Measurements from ENCODE around the gene AFDN. TPM values are rescaled to one million over a fixed set of nuclear protein-coding genes. Genes with fewer than 3 reads are reported as not detected.

AFDN gene
- polyA plus RNA-seq, 2 donors: 91.7 to 124 TPM

DNA sequence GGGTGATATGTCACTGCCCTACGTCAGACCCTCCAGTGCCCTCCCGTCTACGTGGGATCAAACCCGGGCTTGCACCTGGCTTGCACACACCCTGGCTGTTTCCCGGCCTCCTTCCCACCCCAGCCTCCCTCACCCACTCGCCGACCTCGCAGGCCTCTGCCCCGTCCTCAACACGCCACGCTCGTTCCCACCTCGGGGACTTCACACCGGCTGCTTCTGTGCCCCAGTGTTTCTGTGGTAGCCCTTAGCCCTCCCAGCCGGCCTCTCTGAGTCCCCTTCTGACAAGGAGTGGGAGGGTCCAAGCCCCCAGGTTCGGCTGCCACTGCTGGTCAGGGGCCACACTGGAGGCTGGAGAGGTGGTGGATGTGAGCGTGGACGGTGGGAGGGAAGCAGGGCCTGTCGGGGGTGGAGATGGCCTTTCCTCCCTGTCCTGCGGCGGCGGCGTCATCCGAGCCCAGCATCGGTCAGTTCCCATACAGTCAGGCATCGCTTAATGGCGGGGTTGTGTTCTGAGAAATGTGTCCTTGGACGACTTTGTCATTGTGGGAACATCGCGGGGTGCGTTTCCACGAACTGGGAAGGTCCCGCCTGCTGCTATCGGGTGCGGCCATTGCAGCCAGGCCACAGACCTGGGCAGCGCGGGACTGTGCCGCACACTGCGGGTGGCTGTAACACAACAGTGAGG lies 159.3 kb downstream of the AFDN start:
- no peaks in the 10 kb centered on the region for H3K9me3 ChIP-seq (ENCODE audit: control insufficient read depth in 2 of 2, insufficient read depth in 1 of 2, low read depth in 1 of 2, low read length in 1 of 2)
- WGBS, 2 donors: 94 to 95% methylated on average over 35 to 39 of the region's 39 CpGs
- H3K36me3 ChIP-seq (ENCODE audit: control insufficient read depth in 2 of 2, insufficient read depth in 2 of 2, low read length in 1 of 2): no peaks in the 10 kb centered on the region
- H3K4me3 ChIP-seq (ENCODE audit: low read depth in 1 of 2, low read length in 2 of 2): no peak overlapping the region
- H3K27me3 ChIP-seq (ENCODE audit: control insufficient read depth in 1 of 2, insufficient read depth in 2 of 2, low read length in 2 of 2): no peaks in the 10 kb centered on the region
- no peak overlapping the region for H3K27ac ChIP-seq (ENCODE audit: low read depth in 2 of 2, low read length in 1 of 2)
- H3K4me1 ChIP-seq (ENCODE audit: control insufficient read depth in 2 of 2, insufficient read depth in 2 of 2, low read length in 1 of 2): no peaks in the 10 kb centered on the region

GRCh38 chr6:167987396-167988153 lies 160.9 kb downstream of the AFDN start:
- no peak overlapping the region for H3K27ac ChIP-seq (ENCODE audit: low read depth in 2 of 2, low read length in 1 of 2)
- no peaks in the 10 kb centered on the region for H3K4me1 ChIP-seq (ENCODE audit: control insufficient read depth in 2 of 2, insufficient read depth in 2 of 2, low read length in 1 of 2)
- WGBS, 2 donors: 89 to 91% methylated on average over 35 of the region's 35 CpGs

DNA sequence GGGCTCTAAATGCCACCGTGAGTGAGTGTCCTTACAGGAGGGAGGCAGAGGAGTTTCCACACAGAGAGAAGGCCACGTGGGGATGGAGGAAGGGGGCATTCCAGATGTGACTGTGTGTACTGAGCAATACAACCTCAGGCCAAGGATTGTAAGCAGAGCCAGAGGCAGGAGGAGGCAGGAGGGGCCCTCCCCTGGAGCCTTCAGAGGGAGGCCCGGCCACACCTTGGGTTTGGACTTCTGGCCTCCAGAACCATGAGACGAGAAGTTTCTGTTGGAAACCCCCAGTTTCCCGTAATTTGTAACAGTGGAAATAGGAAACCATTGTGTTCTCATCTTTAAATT lies 161.4 kb downstream of the AFDN start:
- no peaks in the 10 kb centered on the region for H3K27me3 ChIP-seq (ENCODE audit: control insufficient read depth in 1 of 2, insufficient read depth in 2 of 2, low read length in 2 of 2)
- no peak overlapping the region for H3K27ac ChIP-seq (ENCODE audit: low read depth in 2 of 2, low read length in 1 of 2)
- H3K4me3 ChIP-seq (ENCODE audit: low read depth in 1 of 2, low read length in 2 of 2): no peak overlapping the region
- H3K36me3 ChIP-seq (ENCODE audit: control insufficient read depth in 2 of 2, insufficient read depth in 2 of 2, low read length in 1 of 2): no peaks in the 10 kb centered on the region
- 65 to 74% methylated on average over 5 of the region's 5 CpGs for WGBS, 2 donors
- H3K4me1 ChIP-seq (ENCODE audit: control insufficient read depth in 2 of 2, insufficient read depth in 2 of 2, low read length in 1 of 2): no peaks in the 10 kb centered on the region
- no peaks in the 10 kb centered on the region for H3K9me3 ChIP-seq (ENCODE audit: control insufficient read depth in 2 of 2, insufficient read depth in 1 of 2, low read depth in 1 of 2, low read length in 1 of 2)

More at GRCh38 chr6:167987396-167988153, 160.9 kb downstream of the AFDN start:
- H3K36me3 ChIP-seq (ENCODE audit: control insufficient read depth in 2 of 2, insufficient read depth in 2 of 2, low read length in 1 of 2): no peaks in the 10 kb centered on the region
- no peak overlapping the region for H3K4me3 ChIP-seq (ENCODE audit: low read depth in 1 of 2, low read length in 2 of 2)
- H3K27me3 ChIP-seq (ENCODE audit: control insufficient read depth in 1 of 2, insufficient read depth in 2 of 2, low read length in 2 of 2): no peaks in the 10 kb centered on the region
- H3K9me3 ChIP-seq (ENCODE audit: control insufficient read depth in 2 of 2, insufficient read depth in 1 of 2, low read depth in 1 of 2, low read length in 1 of 2): no peaks in the 10 kb centered on the region

DNA sequence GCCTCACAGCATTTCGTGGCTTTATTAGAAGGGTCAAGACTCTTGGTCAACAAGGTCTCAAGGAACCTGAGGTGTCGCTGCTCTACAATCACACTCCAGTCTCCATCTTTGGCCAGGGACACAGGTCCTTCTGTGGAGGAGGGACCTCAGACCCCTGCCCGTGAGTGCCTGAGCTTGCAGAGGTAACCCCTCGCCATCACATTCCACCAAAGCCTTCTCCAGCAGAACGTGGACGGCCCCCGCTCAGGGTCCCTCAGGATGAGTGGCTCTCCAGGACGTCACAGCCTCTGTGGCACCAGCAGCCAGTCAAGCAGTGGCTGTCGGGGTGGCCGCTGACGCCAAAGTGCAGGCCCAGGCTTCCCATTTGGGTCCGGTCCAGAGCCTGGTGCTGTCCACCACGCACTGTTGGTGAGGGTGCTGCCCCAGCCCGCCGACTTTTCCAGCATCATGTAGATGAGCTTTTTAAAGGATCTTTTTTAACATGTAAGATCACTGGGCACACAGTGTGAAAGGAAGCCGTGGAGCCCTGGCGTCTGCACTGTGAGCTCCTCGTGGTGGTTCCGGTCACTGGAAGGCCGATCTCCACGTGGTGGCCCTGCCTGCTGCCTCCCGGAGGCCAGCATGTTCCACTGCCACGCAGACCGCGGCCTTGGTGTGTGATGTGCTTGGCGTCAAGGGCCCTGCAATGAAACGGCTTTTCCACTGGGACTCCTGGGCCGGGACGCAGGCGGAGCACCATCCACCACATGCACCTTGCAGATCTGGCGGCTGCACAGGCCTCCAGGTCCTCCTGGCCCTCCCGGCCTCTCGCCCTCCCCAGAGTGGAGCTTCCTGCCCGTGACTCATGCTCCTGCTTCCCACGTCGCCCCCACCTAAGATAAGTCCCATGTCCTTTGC lies 162.5 kb downstream of the AFDN start:
- H3K9me3 ChIP-seq (ENCODE audit: control insufficient read depth in 2 of 2, insufficient read depth in 1 of 2, low read depth in 1 of 2, low read length in 1 of 2): no peaks in the 10 kb centered on the region
- no peak overlapping the region for H3K4me3 ChIP-seq (ENCODE audit: low read depth in 1 of 2, low read length in 2 of 2)
- no peaks in the 10 kb centered on the region for H3K36me3 ChIP-seq (ENCODE audit: control insufficient read depth in 2 of 2, insufficient read depth in 2 of 2, low read length in 1 of 2)
- H3K27ac ChIP-seq (ENCODE audit: low read depth in 2 of 2, low read length in 1 of 2): no peak overlapping the region
- WGBS, 2 donors: 93 to 94% methylated on average over 36 of the region's 36 CpGs
- H3K4me1 ChIP-seq (ENCODE audit: control insufficient read depth in 2 of 2, insufficient read depth in 2 of 2, low read length in 1 of 2): no peaks in the 10 kb centered on the region
- no peaks in the 10 kb centered on the region for H3K27me3 ChIP-seq (ENCODE audit: control insufficient read depth in 1 of 2, insufficient read depth in 2 of 2, low read length in 2 of 2)

DNA sequence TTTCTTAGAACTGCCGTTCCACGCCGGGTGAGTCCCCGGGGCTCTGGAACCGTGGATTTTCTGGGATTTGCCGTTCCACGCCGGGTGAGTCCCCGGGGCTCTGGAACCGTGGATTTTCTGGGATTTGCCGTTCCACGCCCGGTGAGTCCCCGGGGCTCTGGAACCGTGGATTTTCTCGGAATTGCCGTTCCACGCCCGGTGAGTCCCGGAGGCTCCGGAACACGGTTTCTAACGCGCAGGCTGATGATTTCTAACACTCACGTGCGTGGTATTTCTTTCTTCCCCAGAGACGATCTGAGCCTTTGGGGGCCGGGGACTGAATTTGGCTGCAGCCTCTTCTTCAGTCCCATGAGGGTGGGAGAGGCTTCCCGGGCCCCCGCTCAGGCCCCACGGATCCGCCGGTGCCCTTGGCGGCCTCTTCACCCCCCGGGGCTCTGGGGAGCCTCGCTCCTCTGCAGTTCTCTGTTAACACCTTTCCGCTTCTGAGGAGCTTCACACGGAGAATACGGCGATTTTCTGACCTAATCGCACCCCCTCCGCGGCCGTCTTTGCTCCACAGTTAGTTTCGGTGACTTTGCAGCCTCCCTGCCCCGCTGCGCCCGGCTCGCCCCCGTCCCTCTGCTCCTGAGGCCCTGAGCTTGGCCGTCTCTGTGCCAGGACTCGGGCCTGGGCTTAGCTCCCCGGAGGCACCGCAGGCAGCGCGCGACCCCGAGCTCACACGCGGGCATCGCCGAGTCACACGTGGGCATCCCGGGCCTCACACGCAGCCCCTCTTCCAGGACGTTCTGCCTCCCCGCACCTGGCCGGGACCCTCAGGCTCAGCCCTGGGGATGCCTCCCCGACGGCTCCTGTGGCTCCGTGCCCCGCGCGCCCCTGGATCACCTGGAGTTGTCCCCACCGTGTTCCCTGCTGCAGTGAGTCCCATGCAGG lies 163.6 kb downstream of the AFDN start:
- Histone ChIP-seq H3K4me1 (ENCODE audit: control insufficient read depth in 2 of 2, insufficient read depth in 2 of 2, low read length in 1 of 2) (no peaks in the 10 kb centered on the region), H3K27ac (ENCODE audit: low read depth in 2 of 2, low read length in 1 of 2) (no peak overlapping the region), H3K4me3 (ENCODE audit: low read depth in 1 of 2, low read length in 2 of 2) (no peak overlapping the region), H3K27me3 (ENCODE audit: control insufficient read depth in 1 of 2, insufficient read depth in 2 of 2, low read length in 2 of 2) (no peaks in the 10 kb centered on the region), H3K36me3 (ENCODE audit: control insufficient read depth in 2 of 2, insufficient read depth in 2 of 2, low read length in 1 of 2) (no peaks in the 10 kb centered on the region), H3K9me3 (ENCODE audit: control insufficient read depth in 2 of 2, insufficient read depth in 1 of 2, low read depth in 1 of 2, low read length in 1 of 2) (no peaks in the 10 kb centered on the region)
- 94% methylated on average over 74 to 75 of the region's 75 CpGs for WGBS, 2 donors

DNA sequence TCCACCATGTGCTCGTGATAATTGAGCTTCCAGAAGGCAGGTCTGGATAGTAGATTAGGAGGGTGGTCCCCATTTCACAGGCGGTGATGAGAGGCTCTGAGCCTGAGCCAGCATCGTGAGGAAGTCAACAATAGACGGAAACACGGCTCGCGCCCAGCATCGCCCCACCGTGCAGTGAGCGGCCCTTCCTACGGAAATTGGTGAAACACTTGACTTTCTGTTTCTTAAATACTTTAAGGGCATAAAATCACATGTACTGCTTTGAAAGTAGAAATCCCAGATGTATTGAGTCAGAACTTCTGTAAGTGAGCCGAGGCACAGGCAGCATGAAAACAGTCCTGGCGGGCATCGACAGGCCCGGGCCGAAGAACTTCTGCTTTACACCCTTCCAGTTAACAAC lies 166.5 kb downstream of the AFDN start:
- H3K27ac ChIP-seq (ENCODE audit: low read depth in 2 of 2, low read length in 1 of 2): no peak overlapping the region
- H3K4me3 ChIP-seq (ENCODE audit: low read depth in 1 of 2, low read length in 2 of 2): no peak overlapping the region
- no peaks in the 10 kb centered on the region for H3K9me3 ChIP-seq (ENCODE audit: control insufficient read depth in 2 of 2, insufficient read depth in 1 of 2, low read depth in 1 of 2, low read length in 1 of 2)
- no peaks in the 10 kb centered on the region for H3K36me3 ChIP-seq (ENCODE audit: control insufficient read depth in 2 of 2, insufficient read depth in 2 of 2, low read length in 1 of 2)
- no peaks in the 10 kb centered on the region for H3K4me1 ChIP-seq (ENCODE audit: control insufficient read depth in 2 of 2, insufficient read depth in 2 of 2, low read length in 1 of 2)
- WGBS, 2 donors: 75 to 84% methylated on average over 16 of the region's 16 CpGs
- no peaks in the 10 kb centered on the region for H3K27me3 ChIP-seq (ENCODE audit: control insufficient read depth in 1 of 2, insufficient read depth in 2 of 2, low read length in 2 of 2)

DNA sequence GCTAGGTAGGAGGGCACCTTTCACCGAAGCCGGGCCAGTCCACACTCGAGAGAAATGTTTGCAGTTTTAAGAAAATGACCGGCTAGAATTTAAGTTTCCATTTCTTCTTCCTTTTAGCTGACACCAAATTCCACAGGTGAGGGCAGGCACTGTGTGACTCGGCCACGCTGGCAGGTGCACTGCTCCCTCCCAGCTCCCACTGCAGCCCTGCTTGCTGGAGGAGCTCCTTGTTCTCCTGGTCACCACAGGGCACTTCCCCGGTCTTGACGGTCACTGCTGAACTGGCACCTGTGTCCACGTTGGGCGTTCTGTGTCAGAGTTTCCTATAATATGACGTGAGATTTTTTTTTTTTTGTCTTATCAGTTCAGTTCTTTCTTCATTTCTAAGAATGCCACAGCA lies 167.1 kb downstream of the AFDN start:
- no peak overlapping the region for H3K27ac ChIP-seq (ENCODE audit: low read depth in 2 of 2, low read length in 1 of 2)
- no peaks in the 10 kb centered on the region for H3K27me3 ChIP-seq (ENCODE audit: control insufficient read depth in 1 of 2, insufficient read depth in 2 of 2, low read length in 2 of 2)
- H3K36me3 ChIP-seq (ENCODE audit: control insufficient read depth in 2 of 2, insufficient read depth in 2 of 2, low read length in 1 of 2): no peaks in the 10 kb centered on the region
- no peaks in the 10 kb centered on the region for H3K9me3 ChIP-seq (ENCODE audit: control insufficient read depth in 2 of 2, insufficient read depth in 1 of 2, low read depth in 1 of 2, low read length in 1 of 2)
- H3K4me3 ChIP-seq (ENCODE audit: low read depth in 1 of 2, low read length in 2 of 2): no peak overlapping the region
- WGBS, 2 donors: 76 to 83% methylated on average over 11 of the region's 11 CpGs
- H3K4me1 ChIP-seq (ENCODE audit: control insufficient read depth in 2 of 2, insufficient read depth in 2 of 2, low read length in 1 of 2): no peaks in the 10 kb centered on the region

DNA sequence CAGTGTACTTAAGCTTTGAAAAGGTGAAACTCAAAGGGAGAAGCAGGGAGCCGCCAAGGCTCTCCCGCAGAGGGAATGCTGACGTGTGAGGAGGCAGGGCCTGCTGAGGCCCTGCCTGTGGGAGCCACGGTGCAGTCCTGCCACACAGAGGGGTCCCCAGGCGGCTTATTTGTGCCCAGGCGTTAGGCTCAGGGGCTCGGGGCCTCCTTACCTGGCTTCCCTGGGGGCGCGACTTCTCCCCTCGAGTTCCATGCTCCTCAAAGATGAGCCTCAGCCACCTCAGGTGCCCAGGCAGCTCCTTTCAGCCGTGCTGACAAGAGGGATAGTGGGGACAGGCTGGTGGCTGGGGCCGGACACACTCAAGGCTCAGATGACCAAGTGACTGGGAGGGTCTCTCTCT lies 168.6 kb downstream of the AFDN start:
- Histone ChIP-seq H3K27me3 (ENCODE audit: control insufficient read depth in 1 of 2, insufficient read depth in 2 of 2, low read length in 2 of 2) (no peaks in the 10 kb centered on the region), H3K36me3 (ENCODE audit: control insufficient read depth in 2 of 2, insufficient read depth in 2 of 2, low read length in 1 of 2) (no peaks in the 10 kb centered on the region), H3K4me3 (ENCODE audit: low read depth in 1 of 2, low read length in 2 of 2) (no peak overlapping the region), H3K27ac (ENCODE audit: low read depth in 2 of 2, low read length in 1 of 2) (no peak overlapping the region), H3K9me3 (ENCODE audit: control insufficient read depth in 2 of 2, insufficient read depth in 1 of 2, low read depth in 1 of 2, low read length in 1 of 2) (no peaks in the 10 kb centered on the region), H3K4me1 (ENCODE audit: control insufficient read depth in 2 of 2, insufficient read depth in 2 of 2, low read length in 1 of 2) (no peaks in the 10 kb centered on the region)
- 89 to 90% methylated on average over 12 of the region's 12 CpGs for WGBS, 2 donors

GRCh38 chr6:167995731-167996151 lies 169.0 kb downstream of the AFDN start:
- Histone ChIP-seq H3K4me1 (ENCODE audit: control insufficient read depth in 2 of 2, insufficient read depth in 2 of 2, low read length in 1 of 2) (no peaks in the 10 kb centered on the region), H3K27me3 (ENCODE audit: control insufficient read depth in 1 of 2, insufficient read depth in 2 of 2, low read length in 2 of 2) (no peaks in the 10 kb centered on the region), H3K4me3 (ENCODE audit: low read depth in 1 of 2, low read length in 2 of 2) (no peak overlapping the region), H3K27ac (ENCODE audit: low read depth in 2 of 2, low read length in 1 of 2) (no peak overlapping the region), H3K9me3 (ENCODE audit: control insufficient read depth in 2 of 2, insufficient read depth in 1 of 2, low read depth in 1 of 2, low read length in 1 of 2) (no peaks in the 10 kb centered on the region), H3K36me3 (ENCODE audit: control insufficient read depth in 2 of 2, insufficient read depth in 2 of 2, low read length in 1 of 2) (no peaks in the 10 kb centered on the region)
- WGBS, 2 donors: 95 to 98% methylated on average over 22 of the region's 22 CpGs

Data from esophagus (tissue), 2 donors.